DMS 273 treated with DMSO at 0.1 percent for 48 hours (cell line): ENCODE measurements around the gene ENO3.
A peak's percentile ranks its signal among the peaks of the same experiment; 100 is the strongest.

Source experiments
- DNase-seq: peaks from one replicate; lab custom pipeline; 2025; lab: John Stamatoyannopoulos, UW

Gene ENO3

GRCh38 chr17:4973256-4974114 is 22.6 kb downstream of the ENO3 start:
- no peak for DNase-seq

GRCh38 chr17:4974115-4974670 is 23.3 kb downstream of the ENO3 start:
- no peak for DNase-seq

GRCh38 chr17:4978726-4979125 is 27.8 kb downstream of the ENO3 start:
- no peak for DNase-seq

DNA sequence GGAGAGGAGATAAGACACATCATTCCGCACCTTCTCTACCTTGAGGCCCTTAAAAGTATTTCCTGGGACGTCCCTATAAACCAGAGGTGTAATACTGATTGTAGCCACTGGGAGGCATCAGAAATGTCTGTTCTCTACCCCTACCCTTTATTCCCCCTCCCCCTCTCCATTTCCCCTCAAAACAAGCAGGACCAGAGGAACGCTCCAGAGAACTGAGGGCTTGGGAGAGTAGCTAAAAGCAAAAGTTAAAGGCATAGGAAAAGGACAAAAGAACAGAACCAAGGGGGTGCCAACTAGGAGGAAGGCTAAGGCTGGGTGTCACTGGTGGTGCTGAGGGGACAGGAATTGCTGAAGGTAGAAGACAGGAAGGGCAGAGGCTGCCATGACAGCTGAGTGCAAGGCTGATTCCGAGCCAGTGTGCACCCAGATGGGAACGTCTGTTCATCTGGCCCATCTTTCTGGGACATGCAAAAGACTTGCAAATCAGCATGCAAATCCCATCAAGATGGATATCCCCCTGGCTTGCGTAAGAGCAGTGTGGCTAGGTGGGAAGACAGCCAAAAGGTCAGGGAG is 29.8 kb downstream of the ENO3 start:
- DNase-seq = peak; percentile 2

DNA sequence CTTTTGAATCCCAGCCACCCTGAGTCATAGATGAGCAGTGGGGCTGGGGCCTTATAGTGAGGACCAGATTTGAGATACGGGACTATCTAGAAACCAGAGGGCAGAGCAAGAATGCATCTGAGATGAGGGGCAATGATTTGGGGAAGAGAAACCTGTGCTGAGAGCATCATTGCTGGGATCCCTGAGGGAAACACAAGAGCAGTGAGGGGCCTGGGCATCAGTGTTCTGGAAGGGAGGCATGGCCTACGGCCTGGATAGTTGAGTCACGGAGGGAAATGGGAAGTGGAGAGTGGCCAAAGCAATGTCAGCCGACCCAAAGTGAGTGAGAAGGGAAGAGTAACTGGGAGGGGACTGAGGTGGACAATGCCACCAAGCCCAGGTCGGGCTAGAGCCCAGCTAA is 31.4 kb downstream of the ENO3 start:
- no peak for DNase-seq

DNA sequence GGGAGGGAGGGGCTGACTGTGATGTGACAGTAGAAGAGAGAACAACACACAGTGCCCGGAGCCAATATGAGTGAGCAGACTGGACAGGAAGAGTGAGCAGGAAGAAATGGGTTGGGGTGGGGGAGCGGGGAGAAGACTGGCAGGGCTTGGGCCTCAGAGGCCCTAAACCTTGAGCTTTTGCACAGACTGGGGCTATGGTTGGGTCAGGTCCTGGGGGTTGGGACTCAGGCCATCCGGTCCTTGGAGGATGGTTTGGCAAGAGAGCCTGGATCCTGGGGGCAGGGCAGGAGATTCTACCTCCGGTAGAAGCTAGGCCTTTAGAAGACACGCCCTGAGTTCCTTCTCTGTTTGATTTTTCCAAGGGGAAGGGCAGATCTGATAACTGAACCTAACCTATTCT is 35.5 kb downstream of the ENO3 start:
- no peak for DNase-seq

DNA sequence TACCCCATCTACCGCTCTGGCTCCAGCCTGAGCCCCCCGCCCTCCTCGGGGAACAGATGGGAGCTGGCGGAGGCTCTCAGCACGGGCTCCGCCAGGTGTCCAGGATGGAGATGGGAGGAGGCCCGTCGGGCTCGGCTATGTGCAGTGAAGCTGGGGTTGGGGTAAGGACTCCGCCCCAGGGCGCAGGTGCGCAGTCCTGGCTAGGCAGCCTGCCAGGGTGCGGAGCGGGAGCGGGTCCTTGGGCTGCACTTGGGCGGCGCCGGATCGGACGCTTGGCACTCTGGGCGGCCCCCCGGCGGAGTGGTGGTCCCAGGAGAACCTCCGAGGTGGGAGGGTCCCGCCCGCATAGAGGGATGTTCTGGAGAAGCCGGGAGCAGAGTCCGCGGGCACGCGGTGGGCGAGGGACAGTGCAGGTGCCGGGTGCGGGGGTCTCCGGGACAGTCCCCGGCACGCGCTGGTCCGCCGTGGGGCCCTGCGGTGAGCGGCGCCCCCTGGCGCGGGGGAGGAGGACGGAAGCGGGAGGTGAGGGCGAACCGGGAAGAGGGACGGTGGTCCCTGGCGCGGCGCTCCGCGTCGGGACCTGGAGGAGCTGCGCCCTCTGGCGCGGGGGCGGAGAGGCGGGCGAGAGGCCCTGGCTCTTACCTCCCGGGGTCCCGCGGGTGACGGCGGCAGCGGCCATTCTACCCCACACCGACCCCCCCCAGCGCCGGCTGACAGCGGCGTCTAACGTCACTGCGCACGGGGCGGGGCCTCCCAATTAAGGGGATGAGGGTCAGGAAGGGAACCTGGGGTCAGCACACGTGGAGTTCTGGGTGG is 36.2 kb downstream of the ENO3 start, which contains the start of gene CAMTA2:
CAMTA2 (minus strand) TSS at position 725 of the 816 bp plus-strand sequence. CDS start 1,453 bp downstream, outside the sequence.
- peak; percentile 4 for DNase-seq

GRCh38 chr17:4987767-4988567 is 37.0 kb downstream of the ENO3 start:
- no peak for DNase-seq

DNA sequence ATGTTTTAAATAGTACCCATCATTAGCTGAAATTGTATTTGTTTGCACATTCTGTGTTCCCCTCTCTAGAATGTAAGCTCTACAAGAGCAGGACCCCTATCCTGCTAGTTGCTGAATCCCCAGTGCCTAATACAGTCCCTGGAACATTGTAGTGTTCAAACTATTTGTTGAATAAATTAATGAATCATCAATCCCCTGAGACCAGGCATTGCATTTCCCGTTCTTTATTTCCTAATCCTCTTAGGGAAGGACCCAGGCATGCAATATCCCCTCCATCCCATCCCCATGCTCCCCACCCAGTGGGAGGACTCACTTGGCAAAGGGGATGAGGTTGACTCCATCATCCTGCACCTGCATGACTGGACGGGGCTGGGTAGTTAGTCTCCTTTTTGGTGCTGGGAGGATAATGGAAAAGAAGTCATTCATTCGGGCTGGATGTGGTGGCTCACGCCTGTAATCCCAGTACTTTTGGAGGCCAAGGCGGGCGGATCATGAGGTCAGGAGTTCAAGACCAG is 43.2 kb downstream of the ENO3 start:
- DNase-seq = no peak

DNA sequence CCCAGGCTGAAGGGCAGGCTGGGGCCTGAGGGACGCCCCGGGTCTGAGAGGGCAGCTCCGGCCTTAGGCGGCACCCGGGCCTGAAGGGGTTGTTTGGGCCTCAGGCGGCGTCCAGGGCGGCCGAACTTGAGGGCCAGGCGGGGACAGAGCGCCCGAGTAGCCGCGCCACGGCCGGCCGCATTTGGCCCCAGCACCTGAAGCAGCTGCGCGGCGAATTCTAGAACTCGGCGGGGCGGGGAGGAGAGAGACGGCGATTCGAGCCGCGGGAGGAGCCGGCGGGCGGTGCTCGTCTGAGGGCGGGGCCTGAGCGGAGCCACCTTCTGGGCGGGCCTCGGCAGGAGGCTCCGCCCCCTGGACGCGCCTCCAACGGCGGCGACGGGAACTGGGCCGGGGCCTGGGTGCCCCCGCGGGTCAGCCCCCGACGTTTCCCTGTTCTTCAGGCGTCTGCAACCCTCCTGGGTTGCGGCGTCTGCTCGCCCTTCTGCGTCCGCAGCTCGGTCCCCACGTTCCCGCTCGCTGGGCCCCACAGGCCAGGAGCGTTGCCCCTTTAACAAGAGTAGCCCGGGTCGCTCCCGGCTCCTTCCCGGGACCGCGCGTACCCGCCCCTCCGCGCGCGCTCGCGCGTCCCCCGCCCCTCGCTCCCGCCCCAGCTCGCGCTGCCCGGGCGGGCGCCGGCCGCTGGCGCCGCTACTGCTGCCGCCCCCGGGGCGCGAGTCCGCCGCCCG is 46.5 kb downstream of the ENO3 start, which contains the start of the genes INCA1 and KIF1C:
INCA1 (minus strand) TSS at position 221 of the 725 bp plus-strand sequence. CDS start 3,085 bp downstream, outside the sequence.
KIF1C (plus strand) TSS at position 649 of the 725 bp plus-strand sequence. CDS start 2,297 bp downstream, outside the sequence.
- peak; percentile 56 for DNase-seq

GRCh38 chr17:4998027-4998731 is 47.3 kb downstream of the ENO3 start:
- no peak for DNase-seq

DNA sequence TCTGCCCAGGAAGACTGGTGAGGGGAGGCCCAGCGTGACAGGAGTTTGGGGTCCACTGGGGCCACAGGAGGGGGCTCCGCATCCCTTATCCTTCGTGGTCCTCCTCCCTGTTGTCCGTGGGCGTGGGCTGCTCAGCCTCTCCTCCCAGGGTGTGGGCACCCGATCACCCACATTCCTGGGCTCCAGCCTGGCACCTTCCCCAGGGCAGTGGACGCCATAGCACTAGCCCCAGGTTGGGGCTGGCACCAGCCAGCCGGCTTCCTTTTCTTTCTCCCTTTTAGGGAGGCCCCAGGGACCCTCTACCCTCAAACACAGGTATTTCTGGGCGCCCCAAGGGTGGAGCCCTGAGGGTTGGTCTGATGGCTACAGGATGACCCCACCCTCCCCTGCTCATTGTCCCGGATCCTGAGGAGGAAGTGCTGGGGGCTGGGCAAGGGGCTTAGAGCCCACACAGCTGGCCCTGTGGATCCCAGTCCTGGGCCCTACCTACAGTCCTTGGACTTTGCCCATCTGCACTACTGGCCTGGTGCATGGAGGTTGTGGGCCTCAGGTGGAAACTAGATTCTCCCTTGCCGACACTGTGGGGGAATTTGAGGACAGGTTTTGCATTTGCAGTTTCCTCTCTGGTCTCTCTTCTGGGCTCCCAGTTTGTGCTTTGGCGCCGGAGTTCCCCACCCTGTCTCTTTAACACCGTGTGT is 48.0 kb downstream of the ENO3 start:
- no peak for DNase-seq

GRCh38 chr17:4999430-5000093 is 48.6 kb downstream of the ENO3 start:
- no peak for DNase-seq

GRCh38 chr17:5000237-5000639 is 49.3 kb downstream of the ENO3 start:
- no peak for DNase-seq

DNA sequence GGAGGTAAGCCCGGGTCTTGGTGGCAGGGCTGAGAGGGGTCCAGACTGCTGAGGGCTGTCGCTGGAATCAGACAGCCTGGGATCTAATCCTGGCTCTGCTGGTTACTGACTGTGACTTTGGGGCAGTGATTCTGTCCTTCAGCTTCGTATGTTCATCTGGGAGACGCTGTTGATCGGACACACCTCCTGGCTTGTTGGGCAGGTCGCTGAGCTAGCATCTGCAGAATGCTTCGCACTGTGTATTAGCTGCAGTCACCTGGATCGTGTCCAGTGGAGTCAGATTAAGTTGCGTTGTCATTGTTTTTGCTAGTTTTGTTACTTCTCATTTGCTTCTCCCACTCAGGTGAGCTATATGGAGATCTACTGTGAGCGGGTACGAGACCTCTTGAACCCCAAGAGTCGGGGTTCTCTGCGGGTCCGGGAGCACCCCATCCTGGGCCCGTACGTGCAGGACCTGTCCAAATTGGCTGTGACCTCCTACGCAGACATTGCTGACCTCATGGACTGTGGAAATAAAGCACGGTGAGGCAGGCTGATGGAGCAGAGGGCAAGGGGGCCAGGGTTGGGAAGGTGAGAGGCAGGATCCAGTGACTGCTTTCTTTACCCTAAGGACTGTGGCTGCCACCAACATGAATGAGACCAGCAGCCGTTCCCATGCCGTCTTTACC is 51.3 kb downstream of the ENO3 start:
- DNase-seq = no peak

DNA sequence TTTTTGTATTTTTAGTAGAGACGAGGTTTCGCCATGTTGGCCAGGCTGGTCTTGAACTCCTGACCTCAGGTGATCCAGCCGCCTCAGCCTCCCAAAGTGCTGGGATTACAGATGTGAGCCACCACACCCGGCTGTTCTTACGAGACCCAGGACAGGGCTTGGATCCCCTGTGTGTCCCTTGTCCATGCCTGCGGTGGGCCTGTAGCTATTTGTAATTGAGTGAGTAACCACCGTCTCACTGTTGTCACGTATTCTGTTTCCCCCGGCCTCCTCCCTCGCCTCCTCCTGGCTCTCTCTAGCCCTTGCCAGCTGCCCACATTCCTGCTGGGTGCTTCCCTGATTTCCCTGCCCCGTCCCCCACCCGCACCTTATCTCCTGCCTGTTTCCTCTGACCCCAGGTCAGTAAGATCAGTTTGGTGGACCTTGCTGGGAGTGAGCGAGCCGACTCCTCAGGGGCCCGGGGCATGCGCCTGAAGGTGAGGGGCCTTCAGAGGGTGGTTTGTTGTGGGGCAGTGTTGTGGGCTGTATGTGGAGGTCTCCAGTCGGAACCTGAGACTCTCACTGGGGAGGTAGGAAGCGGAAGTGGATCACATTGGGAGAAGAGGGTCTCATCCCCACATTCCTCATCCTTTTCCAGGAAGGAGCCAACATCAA is 52.4 kb downstream of the ENO3 start:
- no peak for DNase-seq
